WERI-Rb-1 (cell line): ENCODE results near the gene ARMC12.

Experiments used
- DNase-seq: peaks from one replicate; pipeline ENCODE4 v3.0.0-alpha.2; 2020
- H3K27ac ChIP-seq: fragments of 250-450 bp; sonication (Bioruptor Pico); 2 replicates; pipeline ENCODE4 v1.5.1; 2020; ENCODE audit warnings: mild to moderate bottlenecking, moderate library complexity
- H3K27me3 ChIP-seq: fragments of 250-450 bp; sonication (Bioruptor Pico); 2 replicates; pipeline ENCODE4 v1.5.1; 2021; ENCODE audit warnings: mild to moderate bottlenecking, low read depth, moderate library complexity; ENCODE audit not compliant: insufficient read depth, severe bottlenecking
- H3K36me3 ChIP-seq: fragments of 250-450 bp; sonication (Bioruptor Pico); 2 replicates; pipeline ENCODE4 v1.5.1; 2020; ENCODE audit warnings: mild to moderate bottlenecking, moderate library complexity
- H3K4me3 ChIP-seq: 2 replicates; pipeline ENCODE4 v1.5.1; 2011; ENCODE audit warnings: low read depth, mild to moderate bottlenecking, control low read depth, low read length
- H3K9me3 ChIP-seq: fragments of 250-450 bp; sonication (Bioruptor Pico); 2 replicates; pipeline ENCODE4 v1.5.1; 2021; ENCODE audit warnings: mild to moderate bottlenecking, moderate library complexity; ENCODE audit not compliant: severe bottlenecking
- CTCF ChIP-seq: IDR thresholded peaks from 2 replicates; pipeline ENCODE4 v1.5.1; 2011; ENCODE audit warnings: low read depth, mild to moderate bottlenecking, control low read depth, inconsistent platforms, low read length

ARMC12 gene

GRCh38 chr6:35786272-35786671 is 49.4 kb downstream of the ARMC12 start:
- no peaks in the 10 kb centered on the region for H3K36me3 ChIP-seq
- H3K4me3 ChIP-seq: no peak overlapping the region
- H3K9me3 ChIP-seq: no peaks in the 10 kb centered on the region
- DNase-seq: no peak
- H3K27ac ChIP-seq: no peak overlapping the region
- H3K27me3 ChIP-seq: peaks cover 3% of the 10 kb centered on the region
- no peak for TF ChIP-seq CTCF

DNA sequence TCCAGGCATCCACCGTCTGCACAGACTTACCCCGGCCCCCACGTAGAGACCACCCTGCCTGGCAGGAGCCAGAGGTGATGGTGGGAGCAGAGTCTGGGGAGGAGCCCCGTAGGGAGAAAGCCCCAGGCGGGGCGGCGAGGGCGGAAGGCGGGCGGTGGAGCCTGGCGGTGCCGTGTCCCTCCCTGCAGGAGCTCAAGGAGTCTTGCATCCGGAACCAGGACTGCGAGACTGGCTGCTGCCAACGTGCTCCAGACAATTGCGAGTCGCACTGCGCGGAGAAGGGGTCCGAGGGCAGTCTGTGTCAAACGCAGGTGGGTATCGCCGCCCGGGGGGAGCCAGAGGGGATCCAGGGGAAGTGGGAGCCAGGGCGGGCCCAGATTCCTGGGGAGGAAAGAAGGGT is 50.0 kb downstream of the ARMC12 start:
- no peak for TF ChIP-seq CTCF
- no peak for DNase-seq
- no peak overlapping the region for H3K4me3 ChIP-seq
- H3K27me3 ChIP-seq: peaks cover 3% of the 10 kb centered on the region
- no peaks in the 10 kb centered on the region for H3K9me3 ChIP-seq
- H3K36me3 ChIP-seq: no peaks in the 10 kb centered on the region
- H3K27ac ChIP-seq: no peak overlapping the region

GRCh38 chr6:35787266-35788218 is 50.7 kb downstream of the ARMC12 start:
- no peak overlapping the region for H3K27ac ChIP-seq
- no peak for DNase-seq
- TF ChIP-seq CTCF: no peak
- H3K4me3 ChIP-seq: no peak overlapping the region
- peaks cover 3% of the 10 kb centered on the region for H3K27me3 ChIP-seq
- no peaks in the 10 kb centered on the region for H3K36me3 ChIP-seq
- no peaks in the 10 kb centered on the region for H3K9me3 ChIP-seq

DNA sequence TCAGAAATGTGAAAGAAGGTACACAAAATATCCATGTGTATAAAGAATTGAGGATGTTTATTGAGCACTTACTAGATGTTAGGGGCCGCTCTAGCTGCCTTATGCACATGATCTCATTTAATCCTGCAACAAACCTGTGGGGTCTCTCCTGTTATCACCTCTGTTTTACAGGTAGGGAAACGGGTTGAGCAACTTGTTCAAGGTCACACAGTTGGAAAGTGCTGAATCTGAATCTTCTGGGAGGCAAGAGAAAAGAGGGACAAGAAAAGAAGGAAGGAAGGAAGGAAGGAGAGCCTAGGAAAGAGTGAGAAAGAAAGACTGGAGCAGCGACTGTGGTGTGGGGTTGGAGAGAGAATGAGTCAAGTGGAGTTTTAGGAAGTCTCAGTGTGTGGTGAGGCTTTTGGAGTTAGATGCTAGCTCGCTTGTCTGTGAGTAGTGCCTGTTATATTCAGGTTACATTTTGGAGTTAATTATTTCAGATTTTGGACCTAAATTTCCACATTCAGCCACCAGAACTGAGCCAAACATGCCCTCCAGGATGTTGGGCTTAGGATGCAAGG is 51.7 kb downstream of the ARMC12 start:
- no peaks in the 10 kb centered on the region for H3K36me3 ChIP-seq
- no peak for TF ChIP-seq CTCF
- H3K9me3 ChIP-seq: no peaks in the 10 kb centered on the region
- DNase-seq: no peak
- peaks cover 3% of the 10 kb centered on the region for H3K27me3 ChIP-seq
- H3K4me3 ChIP-seq: no peak overlapping the region
- no peak overlapping the region for H3K27ac ChIP-seq

GRCh38 chr6:35790683-35791082 is 53.9 kb downstream of the ARMC12 start:
- H3K9me3 ChIP-seq: no peaks in the 10 kb centered on the region
- TF ChIP-seq CTCF: no peak
- H3K27me3 ChIP-seq: peaks cover 3% of the 10 kb centered on the region
- no peak overlapping the region for H3K27ac ChIP-seq
- H3K4me3 ChIP-seq: no peak overlapping the region
- no peaks in the 10 kb centered on the region for H3K36me3 ChIP-seq
- no peak for DNase-seq
